B cell (primary cell): ENCODE measurements around the gene ANO2. TPM values are rescaled to one million over a fixed set of nuclear protein-coding genes. Genes with fewer than 3 reads are reported as not detected.

Experiments
- ATAC-seq: fragments of 200-7000 bp; cut with Tn5 transposase; one replicate; pipeline ENCODE4 v1.10.0; 2021; ENCODE audit warnings: low read depth, mild to moderate bottlenecking, moderate number of reproducible peaks, moderate library complexity
- CTCF ChIA-PET: fragments of 350-600 bp; sonication (Branson Sonifier 250); formaldehyde crosslinking; loops from one replicate; lab custom pipeline; 2021; ENCODE audit warnings: antibody characterized with exemption, inconsistent platforms; lab: Charles Lee
- POLR2A ChIA-PET: fragments of 350-600 bp; sonication (Branson Sonifier 250); formaldehyde crosslinking; loops from one replicate; lab custom pipeline; 2021; ENCODE audit warnings: antibody characterized with exemption; lab: Charles Lee
- DNase-seq: peaks from one replicate; pipeline ENCODE4 v3.0.0; 2013
- H2AFZ ChIP-seq: 2 replicates; pipeline ENCODE4 v1.6.1; 2012; ENCODE audit warnings: mild to moderate bottlenecking, low read depth, low read length; ENCODE audit not compliant: insufficient read depth, poor library complexity, severe bottlenecking
- H3K27ac ChIP-seq, 2 donors: 1 replicate in 1 of 2; 2 replicates in 1 of 2; pipeline ENCODE4 v1.5.1; 2012 to 2013; ENCODE audit warnings: low read length in 2 of 2, mild to moderate bottlenecking in 2 of 2, moderate library complexity in 1 of 2
- H3K27me3 ChIP-seq, 4 experiments: fragments of 200-600 bp in 1 of 4; sonication (generic) in 1 of 4; replicated peaks in 1 of 4; 1 replicate in 2 of 4; 2 replicates in 2 of 4; pipeline versions ENCODE4 v1.6.1 to v1.7.0; 2013 to 2016; ENCODE audit warnings: low read length in 3 of 4, mild to moderate bottlenecking in 2 of 4, mixed read lengths in 1 of 4, moderate library complexity in 1 of 4; ENCODE audit not compliant: insufficient read depth in 4 of 4, control insufficient read depth in 3 of 4; ENCODE audit errors: control extremely low read depth in 1 of 4
- H3K36me3 ChIP-seq, 2 experiments: replicated peaks in 1 of 2; 1 replicate in 1 of 2; 2 replicates in 1 of 2; pipeline versions ENCODE4 v1.6.1 to v1.7.1; 2013; ENCODE audit warnings: low read length in 1 of 2; ENCODE audit not compliant: insufficient read depth in 2 of 2, control insufficient read depth in 1 of 2; ENCODE audit errors: control extremely low read depth in 1 of 2, extremely low read depth in 1 of 2
- H3K4me1 ChIP-seq, 2 donors: fragments of 200-600 bp in 1 of 2; sonication (generic) in 1 of 2; 1 replicate in 1 of 2; 2 replicates in 1 of 2; pipeline versions ENCODE4 v1.5.1 to v1.6.1; 2013 to 2017; ENCODE audit warnings: low read length in 2 of 2; ENCODE audit not compliant: control insufficient read depth in 2 of 2, insufficient read depth in 2 of 2
- H3K4me2 ChIP-seq: replicated peaks from 2 replicates; pipeline ENCODE3; 2012; ENCODE audit warnings: mild to moderate bottlenecking, low read depth, low read length; ENCODE audit not compliant: poor library complexity, severe bottlenecking
- H3K4me3 ChIP-seq, 5 experiments: fragments of 200-600 bp in 1 of 5; sonication (generic) in 1 of 5; 1 replicate in 3 of 5; 2 replicates in 2 of 5; pipeline versions ENCODE4 v1.5.1 to v1.7.0; 2011 to 2016; ENCODE audit warnings: low read length in 4 of 5, mild to moderate bottlenecking in 4 of 5, low read depth in 2 of 5, control low read depth in 1 of 5, moderate library complexity in 1 of 5; ENCODE audit not compliant: insufficient read depth in 1 of 5; ENCODE audit errors: control extremely low read depth in 1 of 5, extremely low read depth in 1 of 5
- H3K79me2 ChIP-seq: fragments of 200-600 bp; sonication (generic); one replicate; pipeline ENCODE4 v1.6.0; 2016; ENCODE audit warnings: low read length; ENCODE audit not compliant: control insufficient read depth, insufficient read depth
- H3K9ac ChIP-seq: fragments of 200-600 bp; sonication (generic); 2 replicates; pipeline ENCODE4 v1.6.1; 2017; ENCODE audit warnings: mild to moderate bottlenecking, low read length, moderate library complexity
- H3K9me3 ChIP-seq, 3 donors: one replicate each; pipeline versions ENCODE4 v1.6.1 to v1.7.1; 2013; ENCODE audit warnings: low read length in 2 of 3; ENCODE audit not compliant: control insufficient read depth in 2 of 3, insufficient read depth in 1 of 3; ENCODE audit errors: control extremely low read depth in 1 of 3
- H4K20me1 ChIP-seq: 2 replicates; pipeline ENCODE4 v1.6.0; 2012; ENCODE audit warnings: mild to moderate bottlenecking, low read length; ENCODE audit not compliant: insufficient read depth, control insufficient read depth, poor library complexity, severe bottlenecking
- H3K27ac Mint-ChIP-seq: one replicate; pipeline ENCODE4 v1.8.0; 2021; ENCODE audit warnings: mixed read lengths
- H3K27me3 Mint-ChIP-seq: one replicate; pipeline ENCODE4 v1.8.0; 2021; ENCODE audit warnings: mixed read lengths
- H3K4me1 Mint-ChIP-seq: one replicate; pipeline ENCODE4 v1.8.0; 2021; ENCODE audit warnings: mixed read lengths
- H3K4me3 Mint-ChIP-seq: one replicate; pipeline ENCODE4 v1.8.0; 2021; ENCODE audit warnings: mixed read lengths
- H3K9me3 Mint-ChIP-seq: one replicate; pipeline ENCODE4 v1.8.0; 2022; ENCODE audit warnings: mixed read lengths; ENCODE audit not compliant: insufficient read depth
- CTCF ChIP-seq: fragments of 200-600 bp; IDR thresholded peaks from one replicate; pipeline ENCODE4 v1.8.0; 2022; ENCODE audit warnings: antibody characterized with exemption, mild to moderate bottlenecking
- EZH2 ChIP-seq: IDR thresholded peaks from 2 replicates; pipeline ENCODE4 v1.6.1; 2012; ENCODE audit warnings: borderline replicate concordance, low read depth, mild to moderate bottlenecking, moderate library complexity, low read length; ENCODE audit not compliant: insufficient read depth, poor library complexity, severe bottlenecking
- WGBS: methylation state at CpG from one replicate; pipeline ENCODE4 v1.1.5; 2013; ENCODE audit warnings: missing lambda C conversion rate; ENCODE audit not compliant: insufficient coverage; 5-methylcytosine and 5-hydroxymethylcytosine counted together
- intact Hi-C: fragments of 100-400 bp; cut with micrococcal nuclease; formaldehyde crosslinking; loops from one replicate; pipeline ENCODE4 v1.10.0; 2022
- polyA plus RNA-seq: library from polyadenylated mRNA; depleted of rRNA; stranded (reverse); fragments of >200 nt; gene quantifications from 2 replicates; pipeline ENCODE4 v1.2.3, GENCODE V29; 2012
- total RNA-seq, 2 donors: library from RNA; stranded (reverse); fragments of 120-200 nt in 1 of 2; gene quantifications; 1 replicate in 1 of 2; 2 replicates in 1 of 2; pipeline versions ENCODE4 v1.2.3 to v1.2.4, GENCODE V29; 2013 to 2022

Gene ANO2
- total and polyA plus RNA-seq, 2 donors (not counting 1 experiment from before 2014, with no cell fraction given), result not detected

GRCh38 chr12:5656836-5657235, 288.2 kb downstream of the ANO2 start:
- H4K20me1 ChIP-seq, result no peaks in the 10 kb centered on the region
- Mint-ChIP-seq H3K9me3 (no peaks in the 10 kb centered on the region), H3K27ac (no peak overlapping the region), H3K27me3 (no peaks in the 10 kb centered on the region), H3K4me1 (no peaks in the 10 kb centered on the region), H3K4me3 (no peak overlapping the region)
- no peak overlapping the region for H3K4me2 ChIP-seq
- H3K79me2 ChIP-seq, result no peaks in the 10 kb centered on the region
- H3K9ac ChIP-seq, result no peak overlapping the region
- intact Hi-C loops, result no loop called here
- H3K27ac ChIP-seq, result no peak overlapping the region
- H3K27me3 ChIP-seq, result peaks cover 0 to 4% (median 0%) of the 10 kb centered on the region in 4 experiments
- 70% methylated on average over 4 of the region's 4 CpGs for WGBS
- ATAC-seq, result no peak
- ChIA-PET CTCF (no interaction called here), POLR2A (no interaction called here)
- TF ChIP-seq EZH2 (no peak), CTCF (no peak)
- no peak overlapping the region for H3K4me3 ChIP-seq
- H3K36me3 ChIP-seq, result no peaks in the 10 kb centered on the region
- H3K9me3 ChIP-seq, result peaks cover 0 to 5% (median 0%) of the 10 kb centered on the region in 3 donors
- no peaks in the 10 kb centered on the region for H3K4me1 ChIP-seq
- no peak overlapping the region for H2AFZ ChIP-seq
- no peak for DNase-seq

GRCh38 chr12:5655120-5655519, 289.9 kb downstream of the ANO2 start:
- no peak for DNase-seq
- Histone ChIP-seq H3K79me2 (no peaks in the 10 kb centered on the region), H3K27ac (no peak overlapping the region), H3K9ac (no peak overlapping the region), H3K36me3 (no peaks in the 10 kb centered on the region), H2AFZ (no peak overlapping the region), H4K20me1 (no peaks in the 10 kb centered on the region), H3K4me2 (no peak overlapping the region), H3K4me1 (no peaks in the 10 kb centered on the region), H3K4me3 (no peak overlapping the region), H3K9me3 (peaks cover 0 to 3% (median 0%) of the 10 kb centered on the region in 3 donors), H3K27me3 (peaks cover 0 to 4% (median 0%) of the 10 kb centered on the region in 4 experiments)
- no peaks in the 10 kb centered on the region for H3K9me3 Mint-ChIP-seq
- no peaks in the 10 kb centered on the region for H3K4me1 Mint-ChIP-seq
- ChIA-PET CTCF (no interaction called here), POLR2A (no interaction called here)
- intact Hi-C loops, result no loop called here
- no peak overlapping the region for H3K27ac Mint-ChIP-seq
- peaks cover 7% of the 10 kb centered on the region for H3K27me3 Mint-ChIP-seq
- no peak for TF ChIP-seq CTCF
- TF ChIP-seq EZH2, result no peak
- WGBS, result 82% methylated on average over 3 of the region's 3 CpGs
- H3K4me3 Mint-ChIP-seq, result no peak overlapping the region
- ATAC-seq, result no peak
